GM10266 (cell line): ENCODE measurements around the gene AKAP6.

Experiments used
- DNase-seq: peaks from one replicate; pipeline ENCODE4 v3.0.0; 2012; ENCODE audit errors: extremely low spot score
- CTCF ChIP-seq: IDR thresholded peaks from 2 replicates; pipeline ENCODE4 v1.5.1; 2012; ENCODE audit warnings: mild to moderate bottlenecking, low read depth; ENCODE audit not compliant: control insufficient read depth, insufficient read depth; ENCODE audit errors: missing control alignments

AKAP6 gene

GRCh38 chr14:32602699-32603098 lies 273.6 kb downstream of the AKAP6 start:
- no peak for DNase-seq
- no peak for TF ChIP-seq CTCF

GRCh38 chr14:32603992-32604565 lies 275.0 kb downstream of the AKAP6 start:
- DNase-seq = peak; percentile 7
- TF ChIP-seq CTCF = no peak

- TF ChIP-seq CTCF = no peak
- no peak for DNase-seq
Measured at GRCh38 chr14:32606301-32606700, 277.2 kb downstream of the AKAP6 start.

DNA sequence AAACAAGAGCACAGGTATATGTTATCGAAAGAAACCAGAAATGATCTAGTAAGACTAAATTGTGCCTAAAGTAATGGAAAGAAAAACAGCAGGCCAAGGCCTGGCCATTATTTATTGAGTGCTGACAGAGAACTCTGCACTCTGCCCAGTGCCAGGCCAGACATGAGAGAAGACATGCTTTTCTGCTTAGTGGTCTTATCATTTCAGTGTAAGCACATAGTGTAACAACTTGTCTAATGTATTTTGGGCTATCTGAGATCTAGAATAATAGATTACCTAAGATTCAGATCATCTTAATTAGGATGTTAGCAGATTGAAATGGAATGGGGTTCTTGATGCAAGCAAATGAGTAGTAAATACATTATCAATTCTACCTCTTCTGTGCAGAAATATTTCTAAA lies 278.3 kb downstream of the AKAP6 start:
- DNase-seq = no peak
- TF ChIP-seq CTCF = no peak

DNA sequence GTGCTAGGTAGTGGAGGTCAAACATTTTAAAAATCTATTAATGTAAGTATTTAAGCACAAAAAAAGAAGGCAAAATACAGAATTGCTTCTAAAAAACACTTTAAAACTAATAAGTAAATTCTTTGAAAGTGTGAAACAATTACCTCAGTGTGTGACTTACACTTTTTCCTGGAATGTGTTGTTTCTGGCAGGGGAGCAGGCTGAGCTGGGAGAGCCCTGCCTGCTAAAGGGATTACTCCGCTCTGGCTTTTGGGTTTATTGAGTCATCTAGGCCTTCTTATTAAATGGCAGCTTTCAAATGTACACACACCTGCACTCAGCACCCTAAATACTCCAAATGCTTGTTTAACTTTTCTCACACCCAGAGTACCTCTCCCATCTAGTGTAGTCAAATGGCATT lies 279.8 kb downstream of the AKAP6 start:
- no peak for TF ChIP-seq CTCF
- no peak for DNase-seq

DNA sequence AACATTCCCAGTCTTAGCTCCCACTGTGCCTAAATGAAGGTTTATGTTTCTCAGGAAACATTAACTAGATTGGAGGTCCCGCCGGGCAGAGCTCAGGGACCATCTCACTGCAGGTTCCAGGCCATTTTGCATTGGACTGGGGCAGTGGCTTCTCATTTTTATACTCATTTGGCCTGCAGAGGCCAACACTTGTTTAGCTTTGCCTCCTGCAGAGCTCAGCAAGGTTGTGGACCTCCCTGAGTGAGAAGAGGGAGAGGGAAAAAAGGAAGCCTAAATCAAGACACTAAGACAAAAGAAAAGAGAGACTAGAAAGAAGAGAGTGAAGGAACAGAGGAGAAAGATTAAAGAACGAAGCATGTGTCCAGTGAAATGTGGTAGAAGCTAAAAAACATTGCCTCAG lies 280.3 kb downstream of the AKAP6 start:
- no peak for TF ChIP-seq CTCF
- no peak for DNase-seq

- no peak for TF ChIP-seq CTCF
- DNase-seq = no peak
Measured at GRCh38 chr14:32611752-32612151, 282.7 kb downstream of the AKAP6 start.
